GM12873 (cell line): ENCODE measurements around the gene PHACTR1.

Experiments used
- CTCF ChIP-seq: IDR thresholded peaks from 2 replicates; pipeline ENCODE4 v1.5.1; 2012; ENCODE audit warnings: low read depth, mild to moderate bottlenecking, moderate library complexity, low read length, control low read depth; ENCODE audit not compliant: insufficient read depth; ENCODE audit errors: missing control alignments

PHACTR1 gene

GRCh38 chr6:13288969-13289391 is 572.4 kb downstream of the PHACTR1 start:
- no peak for TF ChIP-seq CTCF

GRCh38 chr6:13289789-13290318 is 573.3 kb downstream of the PHACTR1 start:
- TF ChIP-seq CTCF: no peak

GRCh38 chr6:13290335-13290734 is 573.8 kb downstream of the PHACTR1 start:
- no peak for TF ChIP-seq CTCF

GRCh38 chr6:13292774-13293173 is 576.2 kb downstream of the PHACTR1 start:
- no peak for TF ChIP-seq CTCF

- no peak for TF ChIP-seq CTCF
These were observed 578.0 kb downstream of the PHACTR1 start for GRCh38 chr6:13294499-13295069.

- TF ChIP-seq CTCF: no peak
These were observed 579.0 kb downstream of the PHACTR1 start for GRCh38 chr6:13295576-13295975.

- no peak for TF ChIP-seq CTCF
These were observed 580.0 kb downstream of the PHACTR1 start for GRCh38 chr6:13296536-13296997.
